SU-DHL-6 (cell line): ENCODE data around the gene DUSP22.

Source experiments
- H2AFZ ChIP-seq: fragments of 200-600 bp; sonication (generic); 2 replicates; pipeline ENCODE4 v1.6.1; 2014; ENCODE audit warnings: low read depth, mild to moderate bottlenecking, moderate library complexity, mixed read lengths, antibody characterized with exemption, low read length; ENCODE audit not compliant: severe bottlenecking
- H3F3A ChIP-seq: fragments of 200-600 bp; shearing (Covaris generic); 2 replicates; pipeline ENCODE4 v1.6.0; 2016; ENCODE audit warnings: antibody characterized with exemption, mild to moderate bottlenecking; ENCODE audit not compliant: insufficient read depth
- H3K27ac ChIP-seq: fragments of 200-600 bp; sonication (generic); 2 replicates; pipeline ENCODE4 v1.5.1; 2016; ENCODE audit warnings: low read depth, mild to moderate bottlenecking, low read length, moderate library complexity, mixed read lengths
- H3K27me3 ChIP-seq: fragments of 200-600 bp; sonication (generic), shearing (Covaris generic); 2 replicates; pipeline ENCODE4 v1.6.0; 2014; ENCODE audit warnings: mild to moderate bottlenecking, low read length
- H3K36me3 ChIP-seq: fragments of 200-600 bp; sonication (generic); 2 replicates; pipeline ENCODE4 v1.6.1; 2014; ENCODE audit warnings: mild to moderate bottlenecking, low read length, mixed read lengths
- H3K4me2 ChIP-seq: fragments of 300-600, 200-600 bp; shearing (Covaris generic), sonication (generic); 2 replicates; pipeline ENCODE4 v1.6.0; 2014; ENCODE audit warnings: low read length, low read depth, mild to moderate bottlenecking; ENCODE audit not compliant: poor library complexity, severe bottlenecking
- H3K4me3 ChIP-seq: fragments of 200-600 bp; sonication (generic); 2 replicates; pipeline ENCODE4 v1.5.1; 2014; ENCODE audit warnings: antibody characterized with exemption, low read length, mild to moderate bottlenecking, mixed read lengths; ENCODE audit not compliant: insufficient read depth, poor library complexity, severe bottlenecking
- H3K79me2 ChIP-seq: fragments of 200-600 bp; sonication (generic); 2 replicates; pipeline ENCODE4 v1.6.1; 2014; ENCODE audit warnings: mild to moderate bottlenecking, low read length, moderate library complexity; ENCODE audit not compliant: insufficient read depth
- H3K9ac ChIP-seq: fragments of 200-600 bp; sonication (generic); 2 replicates; pipeline ENCODE4 v1.7.0; 2014; ENCODE audit warnings: mild to moderate bottlenecking, low read length
- H3K9me2 ChIP-seq: fragments of 200-600 bp; sonication (generic); replicated peaks from 2 replicates; pipeline ENCODE4 v1.6.1; 2014; ENCODE audit warnings: low read length; ENCODE audit not compliant: insufficient read depth
- H3K9me3 ChIP-seq: fragments of 200-600 bp; sonication (generic); 2 replicates; pipeline ENCODE4 v1.6.1; 2014; ENCODE audit warnings: low read length, mixed read lengths; ENCODE audit not compliant: insufficient read depth
- H4K20me1 ChIP-seq: fragments of 200-600 bp; sonication (generic); 2 replicates; pipeline ENCODE4 v1.6.1; 2014; ENCODE audit warnings: low read depth, mild to moderate bottlenecking, antibody characterized with exemption, low read length, moderate library complexity, mixed read lengths
- EZH2phosphoT487 ChIP-seq: fragments of 200-600 bp; sonication (generic), shearing (Covaris generic); conservative IDR thresholded peaks from 2 replicates; pipeline ENCODE4 v1.6.1; 2018; ENCODE audit warnings: mild to moderate bottlenecking, antibody characterized with exemption, low read length, moderate library complexity, mixed read lengths
- TF ChIP-seq, protein P1 (sequence below): fragments of 200-600 bp; sonication (generic); IDR thresholded peaks from one replicate; pipeline ENCODE4 v1.5.1; 2017; ENCODE audit warnings: antibody characterized with exemption, mild to moderate bottlenecking, low read length, moderate library complexity; ENCODE audit not compliant: insufficient read depth, poor library complexity, severe bottlenecking

The DUSP22 gene

DNA sequence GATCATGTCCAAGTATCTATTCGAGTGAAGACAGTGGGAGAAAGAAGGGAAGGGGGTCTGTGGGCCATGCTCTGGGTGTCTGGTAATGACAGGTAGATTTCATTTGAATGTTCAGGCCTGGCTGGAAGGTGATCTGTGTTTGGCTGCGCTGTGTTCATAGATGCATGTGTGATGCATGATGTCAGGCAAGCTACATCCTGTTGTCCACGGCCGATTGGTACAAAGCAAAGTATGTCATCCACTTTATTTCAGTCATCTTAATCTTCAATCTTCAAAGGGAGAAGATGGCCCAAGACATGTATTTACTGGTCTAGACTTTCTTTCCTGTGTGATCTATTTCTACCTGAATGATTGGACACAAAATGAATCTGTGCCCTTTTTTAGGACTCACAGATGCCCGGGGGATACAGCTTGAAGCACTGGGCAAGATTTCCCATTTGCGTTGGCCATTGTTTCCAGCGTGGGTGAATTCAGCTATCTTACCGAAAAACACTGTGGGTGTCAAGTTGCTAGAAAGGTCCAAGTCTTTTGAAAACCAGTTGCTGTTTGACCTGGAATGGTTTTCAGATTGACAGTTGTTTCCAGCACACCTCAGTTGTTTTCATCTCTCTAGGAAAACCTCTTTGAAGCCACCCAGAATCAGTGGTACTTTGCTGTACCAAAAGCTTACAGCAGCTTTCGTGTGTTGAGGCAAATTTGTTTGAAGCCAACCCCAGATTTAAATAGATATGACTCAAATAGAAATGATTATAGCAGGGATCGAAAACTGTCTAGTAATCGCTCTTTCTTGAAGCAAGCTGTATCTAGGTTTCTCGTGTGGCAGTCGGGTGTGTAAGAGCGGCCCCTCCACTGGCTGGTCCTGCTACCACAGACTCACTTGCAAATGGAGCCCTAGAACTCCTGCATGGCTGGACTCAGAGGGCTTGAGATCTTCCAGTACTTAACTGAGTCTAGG is 27.2 kb downstream of the DUSP22 start:
- no peaks in the 10 kb centered on the region for H3K9me2 ChIP-seq
- H3K27me3 ChIP-seq: no peaks in the 10 kb centered on the region
- no peak overlapping the region for H3K4me3 ChIP-seq
- no peak overlapping the region for H2AFZ ChIP-seq
- H3K79me2 ChIP-seq: no peaks in the 10 kb centered on the region
- H3K27ac ChIP-seq: no peak overlapping the region
- H3K4me2 ChIP-seq: no peak overlapping the region
- H3F3A ChIP-seq: no peaks in the 10 kb centered on the region; the same call in 1 of the 2 replicates
- TF ChIP-seq, protein P1, sequence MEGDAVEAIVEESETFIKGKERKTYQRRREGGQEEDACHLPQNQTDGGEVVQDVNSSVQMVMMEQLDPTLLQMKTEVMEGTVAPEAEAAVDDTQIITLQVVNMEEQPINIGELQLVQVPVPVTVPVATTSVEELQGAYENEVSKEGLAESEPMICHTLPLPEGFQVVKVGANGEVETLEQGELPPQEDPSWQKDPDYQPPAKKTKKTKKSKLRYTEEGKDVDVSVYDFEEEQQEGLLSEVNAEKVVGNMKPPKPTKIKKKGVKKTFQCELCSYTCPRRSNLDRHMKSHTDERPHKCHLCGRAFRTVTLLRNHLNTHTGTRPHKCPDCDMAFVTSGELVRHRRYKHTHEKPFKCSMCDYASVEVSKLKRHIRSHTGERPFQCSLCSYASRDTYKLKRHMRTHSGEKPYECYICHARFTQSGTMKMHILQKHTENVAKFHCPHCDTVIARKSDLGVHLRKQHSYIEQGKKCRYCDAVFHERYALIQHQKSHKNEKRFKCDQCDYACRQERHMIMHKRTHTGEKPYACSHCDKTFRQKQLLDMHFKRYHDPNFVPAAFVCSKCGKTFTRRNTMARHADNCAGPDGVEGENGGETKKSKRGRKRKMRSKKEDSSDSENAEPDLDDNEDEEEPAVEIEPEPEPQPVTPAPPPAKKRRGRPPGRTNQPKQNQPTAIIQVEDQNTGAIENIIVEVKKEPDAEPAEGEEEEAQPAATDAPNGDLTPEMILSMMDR: no peak
- H3K9me3 ChIP-seq: no peaks in the 10 kb centered on the region
- H4K20me1 ChIP-seq: no peaks in the 10 kb centered on the region
- H3K36me3 ChIP-seq: no peaks in the 10 kb centered on the region
- no peak overlapping the region for H3K9ac ChIP-seq

GRCh38 chr6:320351-321157 is 28.3 kb downstream of the DUSP22 start:
- H2AFZ ChIP-seq: no peak overlapping the region
- H4K20me1 ChIP-seq: no peaks in the 10 kb centered on the region
- no peak overlapping the region for H3K4me2 ChIP-seq
- no peaks in the 10 kb centered on the region for H3K27me3 ChIP-seq
- H3K79me2 ChIP-seq: no peaks in the 10 kb centered on the region
- no peak overlapping the region for H3K4me3 ChIP-seq
- no peaks in the 10 kb centered on the region; the same call in 1 of the 2 replicates for H3F3A ChIP-seq
- no peak overlapping the region for H3K27ac ChIP-seq
- no peak overlapping the region for H3K9ac ChIP-seq
- TF ChIP-seq, protein P1: no peak
- TF ChIP-seq EZH2phosphoT487: no peak
- H3K9me2 ChIP-seq: no peaks in the 10 kb centered on the region
- H3K36me3 ChIP-seq: no peaks in the 10 kb centered on the region
- H3K9me3 ChIP-seq: no peaks in the 10 kb centered on the region

GRCh38 chr6:321158-321438 is 28.8 kb downstream of the DUSP22 start:
- Histone ChIP-seq H3K79me2 (no peaks in the 10 kb centered on the region), H3F3A (no peaks in the 10 kb centered on the region; the same call in 1 of the 2 replicates), H3K27me3 (no peaks in the 10 kb centered on the region), H3K9me2 (no peaks in the 10 kb centered on the region), H3K9ac (no peak overlapping the region), H3K36me3 (no peaks in the 10 kb centered on the region), H3K4me3 (no peak overlapping the region), H4K20me1 (no peaks in the 10 kb centered on the region), H3K4me2 (no peak overlapping the region), H3K9me3 (no peaks in the 10 kb centered on the region), H2AFZ (no peak overlapping the region), H3K27ac (no peak overlapping the region)
- TF ChIP-seq, protein P1: no peak
- TF ChIP-seq EZH2phosphoT487: no peak
